GM19455 (cell line): ENCODE data around the gene RAD51B.

Experiments
- ATAC-seq: cut with Tn5 transposase; IDR thresholded peaks from one replicate; pipeline ENCODE4 v1.9.1; 2021; ENCODE audit not compliant: unreplicated experiment

RAD51B gene

DNA sequence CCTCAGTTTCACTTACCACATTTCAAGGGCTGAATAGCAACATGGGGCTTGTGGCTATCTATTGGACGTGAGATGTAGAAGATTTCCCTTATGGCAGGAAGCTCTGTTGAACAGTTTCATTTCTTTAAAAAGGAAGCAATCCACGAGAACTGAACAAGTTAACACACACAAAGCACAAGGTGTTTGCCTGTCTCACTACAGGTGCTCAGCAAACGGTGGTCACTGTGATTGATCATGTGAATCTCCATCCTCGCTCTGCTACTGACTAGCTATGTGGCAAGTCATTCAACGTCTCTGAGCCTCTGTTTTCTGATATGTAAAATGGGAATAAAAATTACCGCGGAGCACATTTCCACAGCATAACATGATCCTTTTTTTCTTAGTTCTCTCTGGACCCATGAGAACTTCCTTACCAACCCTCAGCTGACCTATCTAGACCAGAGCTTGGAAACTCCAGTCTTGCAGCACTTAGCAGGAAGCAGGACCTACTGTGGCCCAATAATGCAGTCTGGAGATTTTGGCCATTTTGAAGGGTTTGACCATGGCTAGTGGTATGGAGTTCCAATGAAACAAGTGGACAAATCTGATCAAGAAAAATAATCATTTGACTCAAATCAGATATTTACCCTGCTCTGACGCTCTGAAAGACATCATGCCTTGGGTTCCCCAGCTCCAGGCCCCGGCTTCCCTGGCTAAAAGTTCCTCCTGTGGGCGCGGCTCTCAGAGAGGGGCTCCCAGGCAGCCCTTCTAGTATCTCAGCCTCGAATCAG, 694.4 kb downstream of the RAD51B start:
- ATAC-seq = no peak

DNA sequence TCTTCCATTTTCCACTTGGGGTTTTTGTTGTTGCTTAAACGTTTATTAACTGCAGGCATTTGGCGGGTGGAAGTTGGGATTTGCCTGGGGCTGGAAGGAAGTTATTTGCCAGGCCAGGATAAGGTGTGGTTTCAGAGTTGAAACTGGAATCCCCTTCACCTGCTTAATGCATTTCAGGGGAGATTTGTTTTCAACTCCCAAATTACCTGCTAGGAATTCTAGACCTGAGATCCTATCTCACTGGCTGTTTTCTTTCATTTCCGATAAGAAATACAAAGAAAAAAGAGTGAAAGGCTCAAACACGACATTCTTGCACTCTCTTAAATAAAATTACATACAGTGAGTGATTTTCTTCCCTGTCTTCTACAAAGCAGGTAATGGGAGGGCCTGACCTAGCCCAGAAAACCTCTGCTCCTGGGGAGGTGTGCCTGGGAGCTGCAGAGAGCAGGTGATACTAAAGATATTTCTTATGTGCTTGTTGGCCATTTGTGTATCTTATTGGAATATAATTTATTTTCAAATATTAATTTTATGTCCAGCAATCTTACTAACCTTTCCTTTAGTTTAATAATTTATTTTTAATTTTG, 695.1 kb downstream of the RAD51B start:
- ATAC-seq = no peak

DNA sequence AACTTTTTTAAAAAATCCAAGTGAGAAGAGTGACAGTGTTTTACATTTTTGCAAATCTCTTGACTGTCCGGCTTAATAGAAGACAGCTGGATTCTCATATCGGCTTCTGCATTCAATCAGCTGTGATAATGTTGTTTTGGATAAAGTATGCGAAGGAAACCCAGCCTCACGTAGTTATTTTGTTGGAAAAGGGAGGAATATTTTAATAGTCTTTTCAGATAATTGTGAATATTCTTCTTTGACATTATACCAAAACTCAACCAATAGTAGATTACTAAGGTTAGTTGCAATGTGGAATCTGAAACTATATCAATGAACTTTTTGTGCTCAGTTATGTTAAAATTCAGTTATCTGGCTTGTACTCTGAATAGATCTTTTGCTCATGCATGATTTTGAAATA, 696.8 kb downstream of the RAD51B start:
- ATAC-seq = no peak

DNA sequence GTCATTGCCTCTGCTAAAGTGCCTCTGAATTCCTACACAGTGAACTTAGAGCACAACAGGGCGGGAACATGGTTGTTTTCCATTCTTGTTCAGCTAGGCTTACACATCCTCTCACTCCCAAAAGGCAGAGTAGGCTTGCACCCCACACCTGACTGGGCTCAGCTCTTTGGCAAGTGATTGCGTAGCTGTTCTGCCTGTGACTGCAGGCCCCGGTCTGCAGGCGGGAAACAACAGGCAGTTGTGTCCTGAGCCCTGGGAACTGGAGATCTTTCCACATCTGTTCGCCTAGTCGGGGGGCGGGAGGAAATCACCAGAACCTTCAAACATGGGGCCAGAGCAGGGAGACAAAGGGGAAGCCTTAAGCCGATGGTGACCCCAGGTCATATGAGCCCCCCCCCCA, 698.6 kb downstream of the RAD51B start:
- no peak for ATAC-seq

DNA sequence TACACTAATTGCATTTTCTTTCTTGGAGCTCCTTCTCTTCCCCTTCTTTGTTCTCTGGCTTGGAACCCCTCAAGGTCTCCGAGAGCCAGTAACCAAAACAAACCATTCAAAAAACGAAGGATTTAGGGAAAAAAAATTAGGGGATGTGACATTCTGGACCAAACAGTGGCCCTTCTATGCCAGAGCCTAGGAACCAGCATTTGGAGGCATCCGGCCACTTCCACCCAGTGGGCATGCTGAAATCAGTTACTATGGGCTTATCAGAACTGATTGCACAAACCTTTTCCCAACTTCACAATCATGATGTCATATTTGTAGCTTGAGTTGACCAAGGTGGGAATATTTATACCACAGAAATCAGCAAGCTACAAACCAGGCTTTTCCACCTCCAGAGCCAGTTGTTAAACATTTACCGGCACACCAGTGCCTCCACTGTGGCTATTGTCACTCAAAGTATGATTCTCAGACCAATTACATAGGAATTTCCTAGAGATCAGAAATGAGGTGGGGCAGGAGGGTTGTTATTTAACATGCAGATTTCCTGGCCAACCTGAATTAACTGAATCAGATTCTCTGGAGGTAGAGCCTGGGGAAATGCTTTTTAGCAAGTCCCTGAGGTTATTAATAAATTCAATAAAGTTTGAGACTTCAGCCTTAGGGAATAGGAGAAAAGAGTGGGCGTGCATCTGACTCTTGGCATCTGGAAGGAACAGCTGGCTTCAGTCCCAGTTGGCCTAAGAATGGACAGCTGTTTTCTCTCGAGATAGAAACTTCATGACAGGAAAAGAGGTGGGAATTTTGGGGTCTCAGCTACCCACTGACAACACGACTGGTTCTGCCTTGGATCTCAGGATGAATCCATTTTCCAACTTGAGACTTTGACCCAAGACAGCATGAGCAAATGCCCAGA, 699.4 kb downstream of the RAD51B start:
- no peak for ATAC-seq

DNA sequence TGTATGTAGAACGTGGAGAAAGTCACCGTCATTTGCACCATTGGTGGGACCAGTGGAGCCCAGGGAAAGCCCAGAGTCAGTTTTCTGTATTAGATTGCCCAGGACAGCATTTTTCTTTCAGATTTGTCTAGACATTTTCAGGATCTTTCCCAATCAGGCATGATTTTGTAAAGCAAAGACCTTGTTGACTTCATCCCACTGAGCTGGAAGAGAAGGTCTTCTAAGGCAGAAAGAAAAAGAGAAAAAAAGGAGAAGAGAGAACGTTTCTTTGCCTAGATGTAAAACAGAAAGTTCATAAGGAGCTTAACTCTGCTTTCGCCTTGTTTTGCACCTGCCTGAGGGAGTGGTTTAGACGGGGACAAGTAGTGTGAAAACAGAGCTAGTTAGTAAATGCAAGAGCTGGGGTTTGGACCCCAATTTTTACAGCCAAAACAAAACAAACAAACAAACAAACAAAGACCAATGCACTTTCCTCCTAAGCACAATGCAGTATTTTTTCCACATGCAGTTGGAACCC, 700.1 kb downstream of the RAD51B start:
- no peak for ATAC-seq

DNA sequence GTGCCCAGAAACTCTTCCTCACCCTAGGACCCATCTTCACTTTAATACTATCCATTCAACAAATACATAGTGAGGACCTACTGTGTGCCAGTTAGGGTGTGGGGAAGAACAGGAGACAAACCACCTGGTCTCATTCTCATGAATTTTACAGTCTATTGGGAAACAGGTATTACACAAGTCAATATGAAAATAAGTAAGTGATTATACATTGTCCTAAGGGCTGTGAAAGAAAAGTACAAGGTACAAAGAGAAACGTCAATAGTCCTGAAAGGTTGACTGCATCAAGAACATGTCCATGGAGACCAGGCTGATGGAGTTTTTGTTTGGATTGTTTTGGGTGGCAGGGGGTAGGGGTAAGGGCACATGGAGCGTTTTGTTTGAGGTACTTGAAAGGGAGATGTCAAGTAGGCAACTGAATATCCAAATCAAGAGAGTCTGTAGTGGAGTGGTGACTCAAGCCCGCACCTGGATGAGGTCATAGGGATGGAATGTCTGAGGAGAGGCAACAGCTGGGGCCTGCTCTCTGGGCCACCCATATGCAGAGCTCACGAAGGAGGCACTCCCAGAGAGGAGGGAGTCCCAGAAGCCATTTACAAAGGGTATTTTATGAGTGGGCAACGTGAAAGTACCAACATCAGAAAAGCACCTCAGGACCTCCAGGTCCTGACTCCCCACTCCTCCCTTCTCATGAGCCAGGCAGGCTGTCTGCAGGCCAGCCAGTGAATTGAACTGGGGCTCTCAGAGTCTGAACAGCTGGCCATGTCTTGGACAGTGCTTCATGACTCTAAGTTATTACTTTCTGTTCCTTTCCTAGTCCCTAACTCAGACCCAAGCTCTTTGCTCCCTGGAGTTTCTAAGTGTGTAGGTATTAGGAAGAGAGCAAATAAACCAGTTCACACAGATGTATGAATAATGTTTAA, 701.3 kb downstream of the RAD51B start:
- no peak for ATAC-seq

DNA sequence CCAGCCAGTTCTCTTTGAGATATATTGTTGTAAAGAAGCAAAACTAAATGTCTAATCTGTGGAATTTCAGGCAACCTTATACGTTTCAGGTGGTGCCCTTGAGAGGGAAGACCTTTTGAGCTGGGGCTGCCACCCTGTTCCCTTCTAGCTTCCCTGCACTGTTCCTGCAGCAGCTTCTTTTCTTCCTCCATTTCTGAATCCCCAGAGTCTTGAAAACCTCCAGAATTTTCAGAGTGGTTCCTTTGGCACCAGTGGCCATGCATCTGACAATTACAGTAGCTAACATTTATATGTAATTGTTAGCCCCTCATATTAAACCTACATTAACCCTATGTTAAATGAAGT, 702.0 kb downstream of the RAD51B start:
- ATAC-seq = no peak

DNA sequence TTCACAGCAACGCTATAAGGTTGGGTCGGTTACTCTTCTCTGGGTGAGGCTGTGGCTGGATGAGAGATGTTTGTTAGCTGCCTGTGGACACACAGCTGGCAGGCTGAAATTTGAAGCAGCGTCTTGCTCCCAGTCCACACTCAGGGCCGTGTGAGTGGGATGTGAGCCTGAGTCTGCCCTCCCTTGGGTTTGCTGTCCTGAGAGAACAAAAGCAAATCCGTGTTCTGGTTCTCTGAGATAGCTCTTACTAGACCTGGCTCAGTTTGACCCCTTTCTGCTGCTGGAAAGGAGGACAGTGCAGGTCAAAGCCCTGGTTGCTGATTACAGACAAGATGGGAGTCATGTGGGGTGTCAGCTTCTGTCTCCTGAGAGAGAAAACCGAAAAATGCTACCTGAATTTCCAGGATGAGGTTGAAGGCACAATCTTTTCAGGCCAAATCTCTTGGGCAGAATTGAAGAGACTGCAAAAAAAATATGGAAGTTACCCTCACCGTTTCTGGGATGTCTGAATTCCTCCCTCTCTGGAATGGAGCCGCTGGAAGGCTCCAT, 702.5 kb downstream of the RAD51B start:
- no peak for ATAC-seq

DNA sequence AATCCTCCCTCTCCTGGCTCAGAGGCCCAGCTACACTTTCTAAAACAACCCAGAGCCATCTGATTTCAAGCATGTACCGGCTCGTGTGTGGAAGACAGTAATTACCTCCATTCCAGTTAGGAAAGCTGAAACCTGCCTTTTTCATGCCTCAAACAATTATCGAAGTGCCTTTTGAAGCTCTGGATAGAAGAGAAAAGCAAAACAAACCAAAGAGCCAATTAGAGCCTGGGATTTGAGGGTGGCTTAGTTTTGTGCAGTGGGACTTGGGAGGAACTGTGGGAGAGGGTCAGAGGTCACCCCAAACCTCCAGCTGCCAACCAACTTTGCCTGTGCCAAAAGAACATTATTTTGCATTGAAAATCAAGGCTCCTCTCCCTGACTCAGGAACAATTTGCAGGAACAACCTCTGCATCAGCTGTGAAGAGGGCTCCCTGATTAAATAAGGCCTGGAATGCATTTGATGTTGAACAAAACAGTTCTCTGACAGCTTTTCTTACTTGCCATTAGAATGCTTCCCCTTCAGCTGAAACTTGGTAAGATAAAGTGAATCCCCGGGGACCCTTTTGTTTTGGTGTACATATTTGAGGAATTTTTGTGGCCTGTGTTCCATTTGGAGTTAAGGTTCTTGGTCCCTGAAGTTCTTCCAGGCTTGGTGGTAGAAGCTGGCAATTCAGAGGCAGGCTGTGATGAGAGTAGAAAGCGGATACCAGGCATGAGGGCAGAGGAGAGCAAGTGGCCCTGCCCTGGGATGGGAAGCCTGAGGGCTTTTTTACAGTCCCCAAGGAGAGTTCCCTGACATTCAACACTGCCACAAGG, 703.1 kb downstream of the RAD51B start:
- no peak for ATAC-seq

DNA sequence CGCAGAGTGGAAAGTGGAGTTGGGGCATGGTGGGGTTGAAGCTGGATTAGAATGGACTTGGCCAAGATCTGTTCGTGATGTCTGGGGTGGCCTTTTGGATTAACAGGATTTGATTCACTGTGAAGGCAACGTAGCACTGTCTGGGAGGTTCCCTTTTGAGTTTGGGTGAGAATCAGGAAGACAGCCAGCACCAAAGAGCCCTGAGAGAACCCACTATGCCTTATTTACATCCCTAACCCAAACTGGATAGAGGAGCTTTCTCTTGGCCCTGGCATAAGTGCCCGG, 703.7 kb downstream of the RAD51B start:
- ATAC-seq = no peak

DNA sequence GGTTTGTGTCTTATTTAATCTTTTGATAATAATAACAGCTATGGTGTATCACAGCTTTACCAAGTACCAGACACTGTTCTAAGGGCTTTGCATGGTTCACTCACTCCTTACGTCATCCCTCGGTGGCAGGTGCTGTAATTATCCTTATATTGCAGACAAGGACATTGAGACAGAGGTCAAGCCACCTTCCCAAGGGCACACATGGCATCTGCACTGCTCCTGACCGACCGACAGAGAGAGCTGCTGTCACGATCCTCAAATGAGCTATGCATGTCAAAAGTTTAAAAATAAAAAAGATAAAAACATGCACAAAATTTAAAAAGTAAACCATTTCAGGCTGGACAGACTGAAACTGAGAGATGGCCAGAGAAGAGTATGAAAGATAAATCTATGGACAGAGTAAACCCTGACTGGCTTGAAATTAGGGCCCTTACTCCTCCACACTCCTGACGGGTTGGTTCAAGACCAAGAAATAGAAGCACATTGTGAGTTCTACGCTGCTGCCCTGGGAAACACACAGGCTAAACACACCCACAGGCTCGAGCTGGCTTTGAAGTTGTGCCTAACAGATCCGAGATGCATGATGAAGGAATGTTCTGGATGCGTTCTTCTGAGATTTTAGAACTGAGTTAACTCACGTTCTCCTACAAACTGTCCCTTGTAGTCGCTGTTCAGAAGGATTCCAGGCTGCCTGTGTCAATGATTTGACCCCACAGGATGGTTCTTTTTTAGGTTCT, 704.6 kb downstream of the RAD51B start:
- ATAC-seq = no peak

DNA sequence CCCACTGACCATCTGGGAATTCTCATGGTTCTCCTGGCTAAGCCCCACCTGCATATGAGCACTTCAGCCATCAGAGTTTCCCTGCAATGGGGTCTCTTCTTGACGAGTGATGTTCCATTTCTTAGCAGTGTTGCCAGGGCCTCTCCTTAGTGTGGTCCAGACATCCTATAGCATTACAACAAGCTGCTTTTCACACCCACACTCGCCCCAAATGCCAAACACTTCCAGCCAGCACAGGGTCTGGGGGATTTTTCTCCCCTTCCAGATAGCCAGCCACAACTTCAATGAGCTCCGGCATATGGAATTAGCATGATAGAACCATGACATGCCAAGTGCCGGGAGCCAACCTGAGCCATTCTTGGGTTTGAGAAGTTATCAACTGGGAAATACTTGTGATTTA, 705.9 kb downstream of the RAD51B start:
- ATAC-seq = no peak

DNA sequence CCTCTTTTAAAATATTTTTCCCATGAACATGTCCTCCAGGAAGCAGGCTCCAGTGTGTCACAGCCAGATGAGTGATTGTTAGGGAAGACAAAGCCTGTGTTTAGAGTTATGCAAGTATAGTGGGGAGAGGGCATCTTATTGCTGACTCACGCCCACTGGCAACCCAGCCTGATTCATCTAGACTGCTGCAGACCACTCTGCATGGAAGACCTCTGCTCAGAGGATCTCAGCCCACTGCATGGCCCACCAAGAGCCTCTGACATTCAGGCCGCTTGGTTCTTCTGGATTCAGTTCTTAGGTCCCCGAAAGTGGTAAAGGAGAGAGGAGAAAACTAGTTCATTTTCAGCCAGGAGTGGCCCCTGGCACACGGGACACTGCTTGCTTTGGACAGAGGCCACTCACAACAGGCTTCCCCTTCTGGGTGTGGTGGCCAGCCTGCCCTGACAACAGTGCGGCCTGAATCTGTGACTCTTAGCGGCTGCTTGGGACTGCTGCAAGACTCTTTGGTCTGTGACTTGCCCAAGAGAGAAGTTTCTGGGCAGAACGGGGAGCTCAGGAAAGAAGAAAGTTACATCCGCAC, 707.0 kb downstream of the RAD51B start:
- no peak for ATAC-seq

DNA sequence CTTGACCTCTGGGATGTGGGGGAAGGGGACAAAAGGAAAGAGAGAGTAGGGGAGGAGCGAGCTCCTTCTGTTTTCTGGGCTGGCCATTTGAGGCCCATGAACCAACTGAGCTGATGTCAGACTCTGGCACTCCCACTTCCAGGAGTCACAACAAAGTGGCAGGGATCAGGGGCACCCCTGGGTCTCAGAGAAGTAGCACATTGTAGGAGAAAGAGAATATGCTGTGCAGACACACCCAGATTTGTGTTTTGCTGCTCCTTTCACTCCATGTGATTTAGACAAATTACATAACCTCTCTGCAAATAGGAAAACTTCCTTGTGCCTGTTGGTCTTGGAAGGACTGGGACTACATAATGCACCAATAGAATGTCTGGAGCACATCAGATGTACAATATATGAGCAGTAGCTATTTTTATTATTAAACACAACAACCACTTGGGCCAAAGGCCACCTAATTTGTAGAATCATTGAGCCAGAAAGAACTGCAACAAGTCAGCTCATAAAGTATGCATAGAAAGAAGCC, 707.8 kb downstream of the RAD51B start:
- ATAC-seq = no peak

DNA sequence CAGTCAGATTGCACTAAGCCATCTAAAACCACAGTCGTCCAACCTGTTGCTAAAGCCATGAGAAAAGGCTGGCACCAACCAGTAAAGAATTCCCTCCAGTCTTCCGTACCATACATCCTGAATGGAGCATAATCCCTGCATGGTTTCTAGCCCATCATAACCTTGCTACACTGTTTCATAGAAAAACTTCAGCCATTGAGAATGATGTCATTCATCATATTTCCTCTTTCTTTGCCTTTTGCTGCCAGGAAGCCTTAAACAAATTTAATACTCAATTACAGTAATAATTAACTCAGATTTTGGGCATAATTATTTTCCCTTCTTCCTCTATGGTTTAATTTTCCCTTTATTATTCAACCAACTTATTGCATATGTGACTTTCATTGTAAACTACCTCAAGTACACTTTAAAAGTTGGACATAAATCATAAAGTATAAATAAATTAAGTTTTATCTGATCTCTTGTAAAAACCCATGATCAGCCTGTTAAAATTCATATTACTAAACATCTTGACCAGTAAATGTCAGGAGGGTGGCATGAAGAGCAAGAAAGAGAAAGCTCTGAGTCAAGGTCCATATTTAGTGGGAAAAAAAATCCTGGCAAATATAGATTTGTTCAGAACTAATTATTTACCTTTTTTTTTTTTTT, 708.6 kb downstream of the RAD51B start:
- no peak for ATAC-seq

DNA sequence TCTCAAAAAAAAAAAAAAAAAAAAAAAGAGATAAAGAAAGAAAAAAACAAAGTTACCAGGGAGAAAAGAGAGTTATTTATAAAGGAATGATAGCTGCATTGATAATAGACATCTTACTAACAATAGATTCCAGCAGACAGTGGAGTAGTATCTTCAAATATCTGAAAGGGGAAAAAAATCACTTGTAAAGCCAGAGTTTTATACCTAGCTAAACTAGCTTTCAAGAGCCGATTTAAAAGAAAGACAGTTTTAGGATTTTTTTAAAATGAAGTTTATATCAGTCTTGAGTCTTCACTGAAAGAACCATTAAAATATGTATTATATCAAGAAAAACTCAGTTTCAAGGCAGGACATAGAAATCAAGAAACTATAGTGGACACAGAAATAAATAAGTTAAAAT, 710.9 kb downstream of the RAD51B start:
- ATAC-seq = no peak

DNA sequence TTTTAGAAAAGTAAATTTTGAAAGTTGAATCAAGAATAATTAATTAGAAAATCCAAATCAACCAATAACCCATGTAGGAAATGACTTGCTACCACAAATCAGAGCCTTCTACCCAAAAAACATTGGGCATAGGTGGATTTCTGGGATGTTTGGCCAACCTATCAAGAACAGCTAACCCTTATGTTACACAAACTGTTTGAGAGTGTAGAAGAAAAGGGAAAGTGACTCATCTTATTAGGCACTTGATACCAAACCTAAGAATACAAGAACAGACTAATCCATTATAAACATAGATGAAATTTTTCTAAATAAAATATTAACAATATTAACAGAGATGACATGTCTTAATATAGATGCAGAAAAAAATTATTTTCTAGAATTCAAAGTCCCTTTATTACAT, 712.9 kb downstream of the RAD51B start:
- no peak for ATAC-seq
